Fibroblast of lung (primary cell): ENCODE results near the gene FOXK2.

Experiments used
- CTCF ChIP-seq, 2 donors: IDR thresholded peaks in 1 of 2; conservative IDR thresholded peaks in 1 of 2; 1 replicate in 1 of 2; 2 replicates in 1 of 2; pipeline ENCODE4 v1.5.1; 2011 to 2012; ENCODE audit warnings: low read length in 2 of 2, control low read depth in 1 of 2, inconsistent platforms in 1 of 2, low read depth in 1 of 2, mild to moderate bottlenecking in 1 of 2
- EZH2 ChIP-seq: IDR thresholded peaks from 2 replicates; pipeline ENCODE4 v1.5.1; 2012; ENCODE audit warnings: low read length, control low read depth, mild to moderate bottlenecking; ENCODE audit errors: missing control alignments

GRCh38 chr17:82483204-82483660 is 36.3 kb upstream of the FOXK2 start:
- no peak for TF ChIP-seq CTCF (conservative IDR thresholded peaks at IDR 0.05 in 1 of 2, IDR thresholded peaks at IDR 0.05 in 1 of 2; ENCODE audit: low read depth in 1 of 2, low read length in 2 of 2)
- no peak for TF ChIP-seq EZH2
